NCI-H2196 treated with DMSO at 0.1 percent for 48 hours (cell line): ENCODE results near the gene DNAJB4.
"Not testable (repeated sequence)": the region's sequence is repeated elsewhere in the genome, so short reads cannot be mapped to it uniquely, and the experiment has no call there.

ENCODE experiments used
- DNase-seq: peaks from one replicate; lab custom pipeline; 2025; ENCODE audit not compliant: unreplicated experiment; lab: John Stamatoyannopoulos, UW

Gene DNAJB4

GRCh38 chr1:78061825-78062523 lies 57.2 kb downstream of the DNAJB4 start:
- no peak for DNase-seq

- not testable (repeated sequence) for DNase-seq
Observed at GRCh38 chr1:78064886-78065285, 60.1 kb downstream of the DNAJB4 start.
